Gastroesophageal sphincter (tissue), 4 donors: ENCODE data around the gene ZNF280D. TPM values are rescaled to one million over a fixed set of nuclear protein-coding genes. Genes with fewer than 3 reads are reported as not detected.

Experiments used
- ATAC-seq: fragments of 150-250 bp; one replicate; pipeline ENCODE4 v1.9.1; 2016; ENCODE audit warnings: mild to moderate bottlenecking, moderate library complexity
- H3K27ac ChIP-seq, 4 donors: fragments of 200-600 bp; sonication (generic) in 3 of 4; 1 replicate in 3 of 4; 2 replicates in 1 of 4; pipeline ENCODE4 v1.5.1; 2016 to 2019
- H3K27me3 ChIP-seq: fragments of 200-600 bp; sonication (generic); one replicate; pipeline ENCODE4 v1.5.1; 2019
- H3K36me3 ChIP-seq, 2 donors: fragments of 200-600 bp; sonication (generic); one replicate each; pipeline ENCODE4 v1.5.1; 2019; ENCODE audit warnings: control low read depth in 1 of 2
- H3K4me1 ChIP-seq, 3 donors: fragments of 200-600 bp; sonication (generic); 1 replicate in 2 of 3; 2 replicates in 1 of 3; pipeline ENCODE4 v1.5.1; 2016 to 2019; ENCODE audit warnings: control low read depth in 2 of 3
- H3K4me3 ChIP-seq, 2 donors: fragments of 200-600 bp; sonication (generic); one replicate each; pipeline ENCODE4 v1.5.1; 2019; ENCODE audit warnings: mild to moderate bottlenecking in 1 of 2, moderate library complexity in 1 of 2
- H3K9me3 ChIP-seq, 3 donors: fragments of 200-600 bp; sonication (generic); one replicate each; pipeline ENCODE4 v1.5.1; 2017 to 2019; ENCODE audit warnings: control low read depth in 2 of 3
- EP300 ChIP-seq: sonication (generic); formaldehyde crosslinking; IDR thresholded peaks from one replicate; pipeline ENCODE4 v1.6.1; 2017; ENCODE audit warnings: antibody characterized with exemption, mild to moderate bottlenecking
- POLR2A ChIP-seq, 2 donors: fragments of 450-650 bp; IDR thresholded peaks; one replicate each; pipeline ENCODE4 v1.6.1; 2017; ENCODE audit warnings: antibody characterized with exemption in 2 of 2, mild to moderate bottlenecking in 2 of 2, moderate library complexity in 1 of 2
- POLR2AphosphoS5 ChIP-seq: sonication (generic); formaldehyde crosslinking; IDR thresholded peaks from one replicate; pipeline ENCODE4 v1.6.1; 2017; ENCODE audit warnings: antibody characterized with exemption
- WGBS, 2 donors: methylation state at CpG; one replicate each; pipeline ENCODE4 v1.1.5; 2018; ENCODE audit warnings: low coverage in 1 of 2; 5-methylcytosine and 5-hydroxymethylcytosine counted together
- total RNA-seq, 4 donors: library from RNA; depleted of rRNA; stranded (reverse); fragments of >200 nt; gene quantifications; one replicate each; pipeline ENCODE4 v1.1.0, GENCODE V29; 2016
- TF ChIP-seq, protein P1 (sequence below), 4 experiments: fragments of 200-600 bp in 2 of 4; fragments of 450-650 bp in 2 of 4; sonication (generic) in 1 of 4; IDR thresholded peaks; one replicate each; pipeline ENCODE4 v1.5.1; 2017 to 2019; ENCODE audit warnings: antibody characterized with exemption in 4 of 4, mild to moderate bottlenecking in 2 of 4, moderate library complexity in 2 of 4

ZNF280D gene
- total RNA-seq, 4 donors from 2014 or later = 51.3 to 139 (median 69.1) TPM

DNA sequence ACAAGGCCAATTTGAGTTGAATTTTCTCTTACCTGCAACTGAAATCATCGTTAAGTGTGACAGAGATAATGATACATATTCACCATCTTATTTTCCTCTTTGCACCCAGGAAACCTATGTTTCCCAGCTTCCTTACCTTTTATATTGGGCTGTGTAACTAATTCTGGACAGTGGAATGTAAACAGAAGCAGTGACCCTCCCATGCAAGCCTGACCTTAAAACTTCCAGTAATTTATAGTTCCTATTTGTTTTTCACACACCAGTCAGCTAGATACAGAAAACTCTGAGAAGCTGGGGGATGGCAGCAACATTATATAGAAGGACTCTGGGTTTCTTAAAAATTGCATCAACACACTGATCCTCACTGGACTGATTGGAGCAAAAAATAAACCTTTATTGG, 4.5 kb upstream of the ZNF280D start:
- Histone ChIP-seq H3K27ac (peak overlapping the region; percentile 21 to 67 (median 41)), H3K4me3 (no peak overlapping the region), H3K36me3 (no peaks in the 10 kb centered on the region), H3K27me3 (no peaks in the 10 kb centered on the region), H3K4me1 (peaks cover 0 to 31% (median 9%) of the 10 kb centered on the region in 3 donors), H3K9me3 (peaks cover 0 to 6% (median 0%) of the 10 kb centered on the region in 3 donors)
- ATAC-seq = no peak
- TF ChIP-seq POLR2AphosphoS5 (no peak), EP300 (no peak), POLR2A (IDR thresholded peaks at IDR 0.05) (no peak)
- TF ChIP-seq, protein P1, sequence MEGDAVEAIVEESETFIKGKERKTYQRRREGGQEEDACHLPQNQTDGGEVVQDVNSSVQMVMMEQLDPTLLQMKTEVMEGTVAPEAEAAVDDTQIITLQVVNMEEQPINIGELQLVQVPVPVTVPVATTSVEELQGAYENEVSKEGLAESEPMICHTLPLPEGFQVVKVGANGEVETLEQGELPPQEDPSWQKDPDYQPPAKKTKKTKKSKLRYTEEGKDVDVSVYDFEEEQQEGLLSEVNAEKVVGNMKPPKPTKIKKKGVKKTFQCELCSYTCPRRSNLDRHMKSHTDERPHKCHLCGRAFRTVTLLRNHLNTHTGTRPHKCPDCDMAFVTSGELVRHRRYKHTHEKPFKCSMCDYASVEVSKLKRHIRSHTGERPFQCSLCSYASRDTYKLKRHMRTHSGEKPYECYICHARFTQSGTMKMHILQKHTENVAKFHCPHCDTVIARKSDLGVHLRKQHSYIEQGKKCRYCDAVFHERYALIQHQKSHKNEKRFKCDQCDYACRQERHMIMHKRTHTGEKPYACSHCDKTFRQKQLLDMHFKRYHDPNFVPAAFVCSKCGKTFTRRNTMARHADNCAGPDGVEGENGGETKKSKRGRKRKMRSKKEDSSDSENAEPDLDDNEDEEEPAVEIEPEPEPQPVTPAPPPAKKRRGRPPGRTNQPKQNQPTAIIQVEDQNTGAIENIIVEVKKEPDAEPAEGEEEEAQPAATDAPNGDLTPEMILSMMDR (IDR thresholded peaks at IDR 0.05) = no peak
- 56 to 60% methylated on average over 1 of the region's 1 CpG for WGBS, 2 donors

DNA sequence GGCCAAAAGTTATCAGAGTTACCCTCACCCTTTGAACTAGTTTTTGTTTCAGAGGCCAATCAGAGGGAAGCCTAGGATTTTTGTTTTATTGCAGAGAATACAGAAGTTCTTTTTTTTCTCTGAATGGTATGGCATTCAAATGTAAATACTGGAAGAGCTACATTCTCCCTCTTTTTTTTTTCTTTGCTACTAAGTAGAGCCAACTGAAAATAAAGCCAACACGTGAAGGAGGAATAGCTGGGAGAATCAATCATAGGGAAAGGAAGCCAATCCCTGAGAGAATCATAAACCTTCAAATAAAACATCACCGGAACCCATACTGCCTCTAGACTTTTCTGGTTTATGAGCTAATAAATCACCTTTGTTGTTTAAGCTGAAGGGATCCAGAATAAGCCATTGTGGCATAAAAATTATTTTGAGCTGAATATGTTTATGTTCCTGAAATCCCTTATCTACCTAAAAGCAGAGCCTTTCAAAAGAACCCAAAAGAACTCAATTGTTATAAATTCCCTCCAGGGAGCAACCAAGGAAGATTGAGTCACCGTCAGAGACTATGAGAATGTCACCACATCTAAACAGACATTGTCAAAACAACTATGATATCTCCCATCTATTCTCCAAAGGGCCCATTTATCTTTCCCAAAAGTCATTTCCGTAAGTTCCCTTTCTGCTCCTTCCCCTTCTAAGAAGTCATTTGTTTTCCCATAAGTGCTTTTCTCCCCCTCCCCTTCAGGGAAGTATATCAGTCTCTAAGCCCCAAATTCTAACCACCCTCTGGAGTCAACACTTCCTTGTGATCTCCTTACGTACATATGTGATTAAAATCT, 3.8 kb upstream of the ZNF280D start:
- TF ChIP-seq POLR2AphosphoS5 = peak; percentile 32
- TF ChIP-seq EP300 = no peak
- peak overlapping the region; percentile 21 to 67 (median 41) for H3K27ac ChIP-seq
- H3K4me1 ChIP-seq = peaks cover 0 to 36% (median 9%) of the 10 kb centered on the region in 3 donors
- no peak for ATAC-seq
- no peaks in the 10 kb centered on the region for H3K27me3 ChIP-seq
- WGBS, 2 donors = 29 to 36% methylated on average over 4 to 5 of the region's 5 CpGs
- peaks cover 0 to 6% (median 0%) of the 10 kb centered on the region in 3 donors for H3K9me3 ChIP-seq
- H3K36me3 ChIP-seq = no peaks in the 10 kb centered on the region
- no peak overlapping the region for H3K4me3 ChIP-seq

DNA sequence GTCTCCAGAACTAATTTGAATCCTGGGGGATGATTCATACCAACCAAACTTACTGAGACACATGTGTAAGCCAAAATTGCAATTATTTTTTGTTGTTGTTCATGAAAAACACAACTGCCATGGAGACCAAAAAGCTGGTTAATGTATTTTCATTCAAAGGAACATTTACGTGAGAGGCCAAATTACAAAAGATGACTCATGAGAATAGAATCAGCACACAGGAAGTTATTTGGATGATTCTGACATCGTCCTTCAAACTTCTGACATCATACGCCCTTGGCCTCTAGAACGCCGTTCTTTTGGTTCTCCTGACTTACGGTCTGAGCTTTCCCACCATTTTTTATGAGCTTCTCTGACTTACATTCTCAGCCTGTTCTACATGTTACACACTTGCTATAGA, 3.0 kb upstream of the ZNF280D start:
- H3K36me3 ChIP-seq = no peaks in the 10 kb centered on the region
- no peak for ATAC-seq
- whole genome bisulfite sequencing, 2 donors = 35 to 47% methylated on average over 6 of the region's 6 CpGs
- peak overlapping the region in 3 of 4 donors; percentile 27 to 67 (median 50) for H3K27ac ChIP-seq
- peaks cover 0 to 44% (median 9%) of the 10 kb centered on the region in 3 donors for H3K4me1 ChIP-seq
- H3K9me3 ChIP-seq = peaks cover 0 to 6% (median 0%) of the 10 kb centered on the region in 3 donors
- no peaks in the 10 kb centered on the region for H3K27me3 ChIP-seq
- no peak overlapping the region for H3K4me3 ChIP-seq
- TF ChIP-seq POLR2A (IDR thresholded peaks at IDR 0.05) (no peak), POLR2AphosphoS5 (peak; percentile 70)

DNA sequence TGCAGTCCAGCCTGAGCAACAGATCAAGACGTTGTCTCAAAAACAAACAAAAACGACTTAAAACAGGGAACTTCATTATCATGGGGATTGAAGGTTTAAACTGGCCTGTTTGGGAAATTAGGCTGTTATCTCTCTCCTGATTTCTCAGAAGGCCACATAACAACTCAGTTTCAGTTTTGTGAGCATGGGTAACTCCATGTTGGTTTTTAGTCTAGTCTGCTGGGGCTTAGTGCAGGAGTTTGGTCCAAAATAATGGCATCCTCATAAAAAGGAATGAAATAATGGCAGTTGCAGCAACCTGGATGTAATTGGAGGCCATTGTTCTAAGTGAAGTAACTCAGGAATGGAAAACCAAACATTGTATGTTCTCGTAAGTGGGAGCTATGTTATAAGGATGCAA, 2.3 kb upstream of the ZNF280D start:
- Histone ChIP-seq H3K27ac (peak overlapping the region in 2 of 4 donors; percentile 27 to 67), H3K27me3 (no peaks in the 10 kb centered on the region), H3K36me3 (no peaks in the 10 kb centered on the region), H3K4me1 (peaks cover 7 to 51% (median 15%) of the 10 kb centered on the region in 3 donors), H3K4me3 (no peak overlapping the region), H3K9me3 (peaks cover 0 to 6% (median 0%) of the 10 kb centered on the region in 3 donors)
- TF ChIP-seq, protein P1 (IDR thresholded peaks at IDR 0.05) = no peak
- no peak for TF ChIP-seq EP300
- no peak for TF ChIP-seq POLR2A (IDR thresholded peaks at IDR 0.05)
- TF ChIP-seq POLR2AphosphoS5 = no peak
- ATAC-seq = no peak
- 94% methylated on average over 2 of the region's 3 CpGs; no CpG with 5 or more reads in 1 of the 2 donors for WGBS, 2 donors

DNA sequence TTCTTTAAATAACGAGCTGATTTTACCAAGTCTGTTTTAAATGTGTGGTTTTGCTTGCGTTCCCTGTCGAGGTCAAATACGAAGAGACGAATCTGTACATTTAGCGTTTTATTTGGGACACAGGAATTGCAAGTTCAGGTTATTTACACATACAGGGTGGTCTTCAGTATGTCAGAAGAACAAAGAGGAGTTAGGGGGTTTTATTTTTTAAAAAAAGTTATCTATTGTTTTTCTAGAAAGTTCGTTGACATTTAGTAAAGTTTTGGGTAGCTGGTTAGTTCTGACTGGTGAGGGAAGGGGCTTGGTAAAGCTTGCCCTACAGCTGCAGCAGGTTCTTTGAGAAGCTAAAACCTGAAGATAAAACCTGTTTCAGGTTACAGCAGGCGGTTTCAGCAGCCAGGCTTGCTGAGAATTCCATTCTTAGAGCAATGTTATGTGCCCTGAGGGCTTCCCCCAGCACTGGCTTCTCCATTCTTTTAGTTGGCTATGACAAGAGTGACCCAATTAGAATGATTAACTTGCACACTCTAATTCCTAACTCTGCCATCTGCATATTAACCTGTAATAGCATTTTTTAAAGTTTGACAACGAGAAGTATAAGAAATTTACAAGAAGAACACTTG, 815 bp upstream of the ZNF280D start:
- Histone ChIP-seq H3K27me3 (no peaks in the 10 kb centered on the region), H3K27ac (peak overlapping the region; percentile 92 to 97 (median 94)), H3K4me1 (peaks cover 10 to 66% (median 22%) of the 10 kb centered on the region in 3 donors), H3K9me3 (peaks cover 0 to 6% (median 0%) of the 10 kb centered on the region in 3 donors), H3K36me3 (no peaks in the 10 kb centered on the region), H3K4me3 (peak overlapping the region in 1 of 2 donors; percentile 68)
- 91 to 95% methylated on average over 8 to 9 of the region's 9 CpGs for WGBS, 2 donors
- no peak for TF ChIP-seq EP300
- TF ChIP-seq POLR2AphosphoS5 = no peak
- TF ChIP-seq POLR2A (IDR thresholded peaks at IDR 0.05) = no peak
- TF ChIP-seq, protein P1 (IDR thresholded peaks at IDR 0.05) = no peak
- ATAC-seq = no peak
